Fibroblast of gingiva (primary cell): ENCODE results near the gene EXD3.

Experiments used
- DNase-seq: peaks from one replicate; pipeline ENCODE4 v3.0.0-alpha.2; 2011; ENCODE audit warnings: low read depth

EXD3 gene

GRCh38 chr9:137447722-137448601 lies 25.0 kb upstream of the EXD3 start:
- no peak for DNase-seq

- DNase-seq, result peak; percentile 62
These were observed 24.0 kb upstream of the EXD3 start for GRCh38 chr9:137446851-137447471.

DNA sequence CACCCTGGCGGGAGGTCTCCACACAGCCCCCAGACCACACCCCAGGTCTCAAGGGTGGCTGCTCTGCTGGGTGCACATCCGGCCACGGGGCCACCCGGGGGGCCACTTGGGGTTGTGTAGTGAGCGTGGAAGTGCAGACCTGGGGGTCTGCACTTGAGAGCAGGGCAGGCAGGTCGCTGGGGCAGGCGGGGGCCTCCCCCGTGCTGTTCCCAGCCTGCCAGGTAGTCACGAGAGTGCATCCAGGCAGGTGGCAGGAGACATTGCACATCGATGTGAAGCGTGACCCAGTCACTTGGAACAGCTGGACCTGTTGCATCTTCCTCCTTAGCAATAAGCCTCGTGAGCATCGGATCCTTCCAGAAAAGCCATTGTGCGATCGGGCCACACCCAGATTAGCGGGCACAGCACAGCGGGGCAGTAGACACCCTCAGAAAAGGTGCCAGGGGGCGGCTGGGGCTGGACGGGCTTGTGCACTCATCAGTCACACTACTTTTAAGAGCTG lies 23.0 kb upstream of the EXD3 start:
- no peak for DNase-seq

DNA sequence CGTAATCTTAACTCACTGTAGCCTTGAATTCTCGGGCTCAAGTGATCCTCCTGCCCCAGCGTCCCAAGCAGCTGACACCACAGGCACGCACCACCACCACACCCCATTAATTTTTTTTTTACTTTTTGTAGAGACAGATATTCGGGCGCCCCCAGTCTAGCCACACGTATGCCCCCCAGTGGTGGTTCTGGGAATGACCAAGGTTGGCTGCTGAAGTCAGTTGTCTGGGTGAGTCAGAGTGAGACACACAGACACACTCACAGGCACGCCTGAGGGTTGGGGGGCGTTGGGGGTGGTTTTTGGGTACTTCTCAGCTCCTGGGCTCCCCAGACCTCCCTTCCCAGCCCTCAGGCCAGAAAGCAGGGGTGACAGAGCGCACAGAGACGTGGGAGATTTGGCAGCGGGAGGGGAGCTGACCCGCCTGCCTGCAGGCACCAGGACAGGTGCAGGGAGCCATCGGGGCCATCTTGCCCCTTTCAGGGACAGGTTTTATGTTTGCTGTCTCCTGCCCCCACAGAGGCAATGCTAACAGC lies 22.4 kb upstream of the EXD3 start:
- DNase-seq, result peak; percentile 50

DNA sequence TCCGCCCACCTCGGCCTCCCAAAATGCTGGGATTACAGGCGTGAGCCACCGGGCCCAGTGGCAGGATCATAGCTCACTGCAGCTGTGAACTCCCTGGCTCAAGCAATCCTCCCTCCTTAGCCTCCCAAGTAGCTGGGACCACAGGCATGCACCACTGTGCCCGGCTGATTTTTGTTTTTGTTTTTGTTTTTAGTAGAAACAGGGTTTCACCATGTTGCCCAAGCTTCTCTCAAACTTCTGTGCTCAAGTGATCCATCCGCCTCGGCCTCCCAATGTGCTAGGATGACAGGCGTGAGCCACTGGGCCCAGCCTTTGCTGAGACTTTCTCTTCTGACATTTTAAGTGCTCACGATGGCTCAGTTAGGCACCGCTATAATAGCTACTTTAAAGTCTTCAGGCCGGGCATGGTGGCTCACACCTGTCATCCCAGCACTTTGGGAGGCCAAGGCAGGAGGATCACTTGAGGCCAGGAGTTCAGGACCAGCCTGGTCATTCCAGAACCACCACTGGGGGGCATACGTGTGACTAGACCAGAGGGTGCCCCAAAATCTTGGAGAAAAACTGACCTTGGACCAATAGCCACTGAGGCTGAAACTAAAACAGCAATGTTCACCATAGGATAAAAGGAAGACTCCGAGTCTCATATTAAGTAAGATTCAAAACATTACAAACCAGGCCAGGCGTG lies 21.3 kb upstream of the EXD3 start:
- no peak for DNase-seq

DNA sequence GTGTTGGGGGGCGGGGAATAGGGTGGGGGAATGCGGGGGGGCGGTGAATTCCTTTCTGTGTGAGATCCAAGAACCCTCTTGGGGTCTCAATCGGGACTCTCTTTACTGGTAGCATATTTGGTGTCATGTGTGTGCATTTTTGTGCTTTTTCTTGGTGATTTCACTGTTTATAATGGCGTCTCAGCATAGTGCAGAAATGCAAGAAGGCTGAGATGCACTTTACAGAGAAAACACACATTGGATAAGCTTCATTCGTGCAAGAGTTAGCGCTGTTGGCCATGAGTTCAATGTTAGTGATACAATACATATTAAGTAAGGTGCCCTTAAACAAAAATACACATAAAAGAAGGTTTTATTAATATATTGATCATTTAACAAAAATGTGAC lies 19.0 kb upstream of the EXD3 start:
- no peak for DNase-seq

DNA sequence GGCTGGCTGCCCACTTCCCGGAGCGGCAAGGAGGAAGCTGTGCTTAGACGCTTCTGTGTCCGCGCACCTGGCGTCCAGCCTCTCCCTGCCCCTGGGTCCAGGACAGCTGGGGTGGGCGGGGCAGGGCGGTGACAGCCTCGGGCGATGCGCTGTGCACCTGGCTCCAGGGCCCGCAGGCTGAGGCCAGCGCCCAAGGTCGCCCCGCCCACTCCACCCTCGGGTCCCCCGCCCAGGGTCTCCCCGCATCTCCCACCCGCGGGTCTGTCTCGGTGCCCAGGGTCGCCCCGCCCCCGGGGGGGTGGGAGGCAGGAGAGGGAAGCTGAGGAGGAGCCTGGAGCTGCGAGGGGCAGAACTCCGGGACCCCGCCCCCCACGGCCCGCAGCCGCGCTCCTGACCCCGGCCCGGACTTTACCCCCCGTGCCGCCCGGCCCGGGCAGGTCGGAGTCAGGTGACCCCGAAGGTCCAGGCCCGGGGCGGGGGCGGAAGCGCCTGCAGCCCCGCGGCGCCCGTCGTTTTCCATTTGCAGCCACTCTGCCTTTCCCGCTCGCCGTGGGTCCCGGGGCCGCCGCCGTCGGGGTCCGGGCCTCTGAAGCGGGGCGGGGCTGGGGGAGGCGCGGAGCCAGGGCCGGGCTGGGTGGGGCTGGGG lies 18.4 kb upstream of the EXD3 start, which contains the start of gene ENTPD8:
Gene ENTPD8, minus strand, starts transcription at position 69 of the 646 bp plus-strand sequence. CDS start 3,072 bp downstream, outside the sequence.
- no peak for DNase-seq

DNA sequence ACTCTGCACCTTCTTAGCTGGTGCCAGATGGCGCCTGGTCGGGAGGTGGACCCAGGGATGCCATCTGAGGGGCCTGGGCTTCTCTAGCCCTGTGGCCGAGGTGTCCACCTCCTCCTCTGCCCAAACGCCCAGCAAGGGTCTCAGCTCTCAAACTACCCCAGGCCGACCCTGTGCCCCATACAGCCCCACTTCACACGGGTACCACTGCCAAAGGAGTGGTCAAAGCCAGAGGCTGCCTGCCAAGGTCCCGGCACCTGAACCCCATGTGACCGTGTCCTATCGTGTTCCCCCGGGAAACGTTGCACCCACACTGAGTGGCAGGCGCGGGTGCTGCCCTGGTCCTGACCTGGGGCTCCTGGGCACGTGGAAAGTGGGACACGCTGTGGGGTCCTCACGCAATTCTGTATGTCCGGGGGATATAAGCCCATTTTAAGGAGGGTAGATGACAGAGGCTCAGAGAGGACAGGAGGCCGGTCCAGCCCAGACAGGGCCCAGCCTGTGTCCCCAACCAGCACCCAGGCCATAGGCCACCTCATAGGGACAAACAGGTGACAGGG lies 16.3 kb upstream of the EXD3 start:
- no peak for DNase-seq

DNA sequence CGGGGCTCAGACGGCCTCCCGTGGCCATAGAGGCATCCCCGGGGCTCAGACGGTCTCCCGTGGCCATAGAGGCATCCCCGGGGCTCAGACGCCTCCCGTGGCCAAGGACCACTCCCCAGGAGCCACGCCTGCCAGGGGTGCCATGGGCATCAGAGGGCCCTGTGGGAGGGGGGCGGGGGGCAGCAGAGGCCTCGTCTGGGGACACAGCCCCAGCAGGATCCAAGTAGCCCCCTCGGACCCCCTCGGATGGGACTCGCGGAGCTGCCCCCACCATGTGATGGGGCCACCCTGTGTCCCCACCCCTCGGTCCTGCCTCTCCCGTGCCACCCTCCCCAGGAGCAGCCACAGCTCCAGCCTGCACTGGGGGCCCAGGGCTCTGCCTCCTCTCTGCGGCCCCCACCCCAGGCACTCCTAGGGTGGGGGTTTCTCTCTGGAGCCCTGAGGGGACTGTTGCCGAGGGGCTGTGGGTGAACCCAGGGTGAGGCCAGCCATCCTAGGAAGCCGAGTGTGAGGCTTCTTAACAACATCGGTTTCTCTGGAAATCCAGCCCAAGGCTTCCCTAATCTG lies 15.7 kb upstream of the EXD3 start:
- DNase-seq, result no peak

- DNase-seq, result no peak
These were observed 15.0 kb upstream of the EXD3 start for GRCh38 chr9:137437691-137438590.

DNA sequence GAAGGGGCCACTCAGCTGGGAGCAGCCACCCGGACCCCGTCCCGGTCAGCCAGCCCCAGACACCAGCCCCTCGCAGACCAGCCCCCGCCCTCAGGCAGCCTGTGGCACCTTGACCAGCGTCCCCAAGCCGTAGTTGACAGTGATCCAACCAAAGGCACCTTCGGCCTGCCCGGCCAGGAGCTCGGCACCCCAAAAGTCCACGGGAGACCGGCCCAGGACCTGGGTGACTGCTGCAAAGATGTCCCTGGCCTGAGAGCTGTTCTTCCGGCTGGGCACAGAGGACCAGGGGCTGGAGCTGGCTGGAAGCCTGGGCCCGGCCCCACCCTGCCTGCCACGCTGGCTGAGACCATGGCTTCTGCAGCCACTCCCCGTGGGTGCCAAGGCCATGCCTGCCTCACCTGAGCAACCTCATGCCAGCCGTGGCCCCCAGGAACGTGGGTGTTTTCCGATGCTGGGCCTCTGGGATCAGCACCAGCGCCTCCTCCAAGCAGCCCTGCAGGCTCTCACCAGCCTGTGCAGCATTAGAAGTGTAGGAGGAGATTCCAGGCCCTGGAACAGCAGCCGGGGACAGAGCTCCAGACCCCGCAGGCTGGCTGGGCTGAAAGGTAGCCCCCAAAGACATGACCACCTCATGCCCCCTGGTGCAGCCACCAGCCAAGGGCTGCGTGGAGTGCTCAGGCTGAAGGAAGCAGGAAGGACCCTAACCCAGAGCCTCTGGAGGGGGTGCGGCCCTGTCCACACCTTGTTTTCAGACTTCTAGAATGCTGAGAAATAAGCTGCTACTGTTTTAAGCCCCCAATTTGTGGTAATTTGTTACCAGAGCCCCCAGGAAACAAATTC lies 14.0 kb upstream of the EXD3 start:
- no peak for DNase-seq

- peak; percentile 55 for DNase-seq
These were observed 13.2 kb upstream of the EXD3 start for GRCh38 chr9:137435980-137436760.

- DNase-seq, result no peak
These were observed 12.5 kb upstream of the EXD3 start for GRCh38 chr9:137435381-137435891.

DNA sequence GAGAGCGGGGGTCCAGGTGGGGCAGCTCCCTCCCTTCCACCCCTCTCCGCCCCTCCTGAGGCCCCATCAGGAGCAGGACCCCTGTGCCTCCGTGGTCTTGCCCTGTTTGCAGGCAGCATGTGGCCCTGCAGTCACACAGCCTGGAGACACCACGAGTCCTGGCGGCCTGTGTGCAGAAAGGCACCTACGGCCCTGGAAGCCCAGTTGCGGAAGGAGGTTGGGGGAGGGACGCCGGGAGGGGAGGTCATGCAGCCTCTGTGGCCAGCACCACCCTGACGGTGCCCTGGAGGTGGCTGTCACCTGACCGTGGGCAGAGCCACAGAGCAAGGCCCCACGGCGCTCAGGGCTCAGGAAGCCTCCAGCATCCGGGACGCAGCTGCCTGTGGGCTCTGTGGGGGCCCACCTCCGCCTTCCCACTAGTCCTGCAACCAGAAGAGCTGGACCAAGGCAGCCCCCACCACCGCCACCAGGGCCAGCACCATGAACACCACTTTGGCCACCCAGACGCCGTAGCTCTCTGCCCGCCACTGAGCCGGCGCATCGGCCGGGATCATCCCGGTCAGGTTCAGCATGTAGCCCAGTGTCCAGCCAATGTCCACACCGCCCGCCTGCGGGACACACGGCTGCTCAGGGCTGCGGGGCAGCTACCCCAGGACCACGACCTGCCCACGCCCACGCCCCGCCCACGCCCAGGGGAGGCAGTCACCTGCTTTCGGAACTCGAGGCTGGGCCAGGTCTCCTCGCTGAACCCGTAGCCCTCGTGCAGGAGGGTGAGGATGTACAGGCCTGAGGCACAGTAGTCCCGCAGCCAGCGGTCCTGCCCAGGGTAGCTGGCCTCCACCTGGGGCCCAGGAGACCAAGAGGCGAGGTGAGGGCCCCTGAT lies 11.8 kb upstream of the EXD3 start:
- DNase-seq, result no peak

DNA sequence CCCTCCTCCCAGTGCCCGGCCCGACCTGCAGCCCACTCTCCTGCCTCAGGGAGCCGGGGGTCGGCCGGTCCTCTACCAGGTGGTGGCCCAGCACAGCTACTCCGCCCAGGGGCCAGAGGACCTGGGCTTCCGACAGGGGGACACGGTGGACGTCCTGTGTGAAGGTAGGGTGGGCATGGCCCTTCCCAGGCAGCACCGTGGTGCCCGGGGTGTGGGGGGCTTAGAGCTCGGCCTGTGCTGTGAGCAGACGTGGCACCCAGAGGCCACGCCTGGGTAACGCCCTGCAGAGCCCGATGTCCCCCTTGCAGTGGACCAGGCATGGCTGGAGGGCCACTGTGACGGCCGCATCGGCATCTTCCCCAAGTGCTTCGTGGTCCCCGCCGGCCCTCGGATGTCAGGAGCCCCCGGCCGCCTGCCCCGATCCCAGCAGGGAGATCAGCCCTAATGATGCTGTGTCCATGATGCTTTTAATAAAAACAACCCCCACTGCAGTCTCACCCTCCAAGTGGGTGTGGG lies 11.0 kb upstream of the EXD3 start:
- DNase-seq, result no peak

GRCh38 chr9:137433349-137433915 lies 10.5 kb upstream of the EXD3 start:
- DNase-seq, result no peak
